NOMO-1 treated with DMSO at 0.1 percent for 48 hours (cell line): ENCODE results near the gene STK24.
A peak's percentile ranks its signal among the peaks of the same experiment; 100 is the strongest.

Source experiments
- DNase-seq: peaks from one replicate; lab custom pipeline; 2025; ENCODE audit not compliant: unreplicated experiment; lab: John Stamatoyannopoulos, UW

The STK24 gene

GRCh38 chr13:98556968-98557631 lies 19.8 kb downstream of the STK24 start:
- DNase-seq: no peak

GRCh38 chr13:98556142-98556816 lies 20.6 kb downstream of the STK24 start:
- no peak for DNase-seq

DNA sequence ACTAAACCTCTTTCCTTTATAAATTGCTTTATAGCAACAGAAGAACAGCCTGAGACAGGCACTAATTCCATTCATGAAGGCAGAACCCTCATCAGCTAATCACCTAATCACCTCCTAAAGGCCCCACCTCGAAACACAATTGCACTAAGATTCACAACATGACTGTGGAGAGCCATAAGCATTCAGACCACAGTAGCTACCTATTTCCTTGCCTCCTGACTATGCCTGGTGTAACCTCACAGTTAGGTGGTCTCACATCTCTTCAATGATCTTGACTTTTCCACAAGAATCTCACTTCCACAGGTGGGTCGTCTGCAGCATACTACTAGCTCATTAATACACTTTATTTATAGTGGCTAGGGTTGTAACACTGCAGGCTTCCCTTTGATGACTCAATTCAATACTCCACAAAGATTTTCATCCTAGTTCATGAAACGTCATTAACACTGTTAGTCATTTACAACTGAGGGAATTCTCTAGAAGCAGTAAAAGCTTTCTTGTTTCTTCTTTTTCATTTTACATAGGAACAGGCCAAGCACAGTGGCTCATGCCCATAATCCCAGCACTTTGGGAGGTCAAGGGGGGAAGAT lies 27.1 kb downstream of the STK24 start:
- DNase-seq: no peak

DNA sequence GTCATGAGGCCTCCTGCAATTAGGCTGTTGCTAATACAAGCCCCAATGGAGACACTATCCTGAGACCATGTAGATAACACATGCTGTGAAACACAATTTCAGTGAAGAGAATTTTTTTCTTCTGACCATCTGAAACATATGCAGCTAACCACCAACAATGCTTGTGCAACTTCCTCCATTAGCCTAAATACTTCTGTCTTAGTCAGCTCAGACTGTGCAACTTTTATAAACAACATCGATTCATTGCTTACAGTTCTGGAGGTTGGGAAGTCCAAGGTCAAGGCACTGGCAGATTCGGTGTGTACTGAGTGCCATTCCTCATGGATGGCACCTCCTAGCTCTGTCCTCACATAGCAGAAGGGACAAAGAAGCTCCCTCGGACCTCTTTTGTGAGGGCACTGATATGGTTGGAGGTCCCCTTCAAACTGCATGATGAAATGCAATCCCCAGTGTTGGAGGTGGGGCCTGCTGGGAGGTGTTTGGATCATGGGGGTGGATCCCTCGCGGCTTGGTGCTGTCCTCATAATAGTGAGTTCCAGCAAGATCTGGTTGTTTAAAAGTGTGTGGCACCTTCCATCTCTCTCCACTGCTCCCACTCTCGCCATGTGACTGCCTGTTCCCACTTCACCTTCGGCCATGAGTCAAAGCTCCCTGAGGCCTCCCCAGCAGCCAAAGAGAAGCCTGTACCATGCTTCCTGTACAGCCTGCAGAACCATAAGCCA lies 27.7 kb downstream of the STK24 start:
- peak; percentile 88 for DNase-seq

DNA sequence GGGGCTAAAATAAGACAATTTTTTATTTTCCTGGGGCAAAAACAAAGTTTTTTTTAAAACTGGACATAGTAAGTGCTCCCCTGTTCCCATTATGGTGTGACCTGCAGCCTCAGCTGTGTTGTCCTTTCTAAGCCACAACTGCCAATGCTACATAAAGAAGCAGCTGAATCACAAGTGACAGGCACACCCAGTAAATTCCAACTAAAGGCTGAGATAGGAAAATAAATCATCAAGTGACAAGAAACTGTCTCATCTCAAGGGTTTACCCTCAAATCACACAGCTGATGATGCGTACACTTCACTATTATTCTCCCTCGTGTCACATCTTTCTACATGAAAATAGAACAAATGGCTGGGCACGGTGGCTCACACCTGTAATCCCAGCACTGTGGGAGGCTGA lies 28.7 kb downstream of the STK24 start:
- DNase-seq: peak; percentile 20

GRCh38 chr13:98547455-98547854 lies 29.5 kb downstream of the STK24 start:
- no peak for DNase-seq

GRCh38 chr13:98546402-98546801 lies 30.5 kb downstream of the STK24 start:
- no peak for DNase-seq

DNA sequence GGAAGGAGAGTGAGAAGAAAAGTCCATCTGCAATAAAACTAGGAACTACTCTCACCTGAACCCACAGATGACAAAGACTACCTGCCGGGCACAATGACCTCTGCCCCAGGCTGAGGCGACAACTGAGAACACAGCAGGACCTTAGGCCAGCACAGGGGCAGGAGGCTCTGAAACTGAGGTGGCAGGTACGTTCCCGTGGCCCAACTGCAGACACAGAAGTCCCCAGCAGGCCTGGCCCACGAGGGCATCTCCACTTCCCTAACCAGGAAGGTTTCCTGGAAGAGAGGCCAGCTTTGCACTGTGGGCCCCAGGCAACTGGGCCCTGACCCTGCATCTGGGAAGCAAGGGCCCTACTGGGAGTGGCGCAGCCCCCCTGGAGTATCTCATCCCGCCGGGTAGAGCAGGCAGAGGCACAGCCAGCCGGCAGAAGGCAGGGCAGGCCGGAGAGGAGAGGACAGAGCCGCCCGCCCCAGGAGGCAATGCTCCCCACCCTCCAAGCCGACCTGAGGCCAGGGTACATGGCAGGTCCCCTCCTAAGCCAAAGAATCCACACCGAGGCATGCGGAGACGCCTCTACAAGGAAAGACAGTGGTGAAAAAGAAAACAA lies 32.7 kb downstream of the STK24 start:
- DNase-seq: no peak

DNA sequence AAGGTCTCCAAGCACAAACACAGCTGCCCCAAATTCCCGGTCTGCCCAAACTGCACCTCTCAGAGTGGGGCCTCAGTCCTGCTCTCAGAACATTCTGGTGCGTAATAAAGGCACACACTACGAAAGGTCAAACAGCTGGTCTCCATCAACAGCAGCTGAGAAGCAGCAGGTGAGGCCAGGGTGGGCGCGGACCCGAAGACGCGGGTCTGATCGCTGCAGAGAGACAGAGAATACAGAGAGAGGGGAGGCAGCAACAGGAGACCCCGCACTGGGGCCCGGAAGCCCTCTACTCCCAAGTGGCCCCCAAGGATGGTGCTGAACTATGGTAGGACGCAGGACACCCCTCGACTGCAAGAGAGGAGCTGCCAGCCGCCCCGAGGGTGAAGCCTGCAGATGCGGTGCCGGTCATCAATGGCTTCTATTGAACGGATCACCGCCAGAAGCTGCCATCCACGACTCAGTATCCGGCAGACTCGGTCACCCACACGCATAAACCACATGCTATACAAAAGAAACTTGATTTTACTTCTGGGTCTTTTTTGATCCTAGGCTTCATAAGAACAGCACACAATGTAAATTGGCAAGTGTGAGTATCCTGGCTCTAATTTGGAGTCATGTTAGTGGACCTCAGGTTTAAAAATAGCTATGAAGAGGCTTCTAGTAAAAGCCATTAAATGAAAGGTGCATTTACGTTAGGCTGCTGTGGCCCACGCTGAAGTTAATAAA lies 33.4 kb downstream of the STK24 start:
- DNase-seq: no peak

DNA sequence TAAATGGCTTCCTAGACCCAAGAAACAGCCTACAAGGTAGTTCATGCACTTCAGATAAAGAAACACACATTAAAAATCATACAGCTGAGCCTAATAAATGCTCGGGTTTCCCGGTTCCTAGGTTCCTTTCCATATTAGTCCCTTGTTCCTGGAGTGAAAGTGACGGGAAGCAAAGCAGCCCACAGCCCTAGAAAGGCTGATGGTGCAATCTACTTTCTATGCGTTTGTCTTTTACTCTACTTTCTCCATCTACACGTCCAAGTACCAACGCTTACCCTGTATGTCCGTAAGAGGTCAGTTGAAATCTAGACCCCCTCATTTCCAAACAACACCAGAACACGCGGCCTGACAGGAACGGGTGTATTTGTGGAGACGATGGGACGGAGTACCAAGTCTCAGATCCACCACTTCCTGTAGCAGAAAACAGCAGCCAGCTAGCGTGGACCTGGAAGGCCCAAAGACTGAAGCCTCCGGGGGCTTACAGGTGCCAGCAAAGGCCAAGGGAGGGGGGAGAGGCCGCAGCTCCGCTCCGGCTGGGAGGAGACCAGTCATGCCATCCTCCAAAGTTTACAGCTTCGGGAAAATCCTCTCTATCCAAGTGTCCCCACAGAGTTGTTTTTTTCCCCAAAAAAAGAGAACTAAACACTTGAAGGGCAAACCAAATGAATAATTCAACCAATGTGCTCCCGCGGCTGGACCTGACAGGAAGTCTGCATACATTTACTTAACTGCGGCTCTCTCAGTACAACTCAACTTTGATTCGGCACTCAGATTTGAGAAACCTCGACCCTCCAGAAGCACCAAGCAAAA lies 34.1 kb downstream of the STK24 start:
- peak; percentile 75 for DNase-seq

DNA sequence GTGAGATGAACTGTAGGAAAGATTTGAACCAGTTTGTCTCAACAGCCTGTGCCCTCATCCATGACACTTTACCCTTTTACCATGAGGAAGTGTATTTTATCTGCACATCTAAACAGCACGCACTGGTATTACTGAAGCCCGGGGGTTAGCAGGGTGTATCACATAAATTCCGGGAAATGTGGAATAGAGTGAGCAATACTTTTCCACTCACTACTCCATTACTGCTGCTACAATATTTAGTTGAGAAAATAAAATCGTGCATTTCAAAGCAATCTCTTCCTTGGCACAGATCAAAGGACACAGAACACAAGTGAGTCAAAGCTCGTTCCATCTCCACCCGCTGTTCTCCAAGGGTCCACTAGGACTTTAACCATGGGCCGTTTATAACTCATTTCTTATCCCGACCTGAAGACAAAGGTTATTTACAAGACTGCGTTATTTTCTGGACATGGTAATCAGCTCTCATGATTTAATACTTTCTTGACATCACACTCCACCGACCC lies 35.2 kb downstream of the STK24 start:
- DNase-seq: no peak

DNA sequence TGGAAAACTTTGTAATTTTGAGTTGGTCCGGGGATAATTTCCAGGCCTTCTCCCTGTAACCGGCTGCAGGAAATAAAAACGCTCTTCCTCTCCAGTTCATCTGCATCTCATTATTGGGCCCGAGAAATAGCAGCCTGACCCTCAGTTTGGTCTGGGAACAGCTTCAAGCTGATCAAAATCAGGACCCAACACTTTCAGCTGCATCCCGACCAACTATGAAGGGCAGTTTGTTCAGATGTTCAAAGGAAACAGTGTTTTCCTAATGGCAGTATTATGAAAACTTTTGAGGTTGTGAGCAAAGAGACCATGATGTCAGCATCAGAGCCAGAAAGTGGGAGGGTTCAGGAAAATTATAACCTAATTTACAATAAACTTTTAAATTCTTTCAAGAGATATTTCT lies 35.7 kb downstream of the STK24 start:
- DNase-seq: no peak

DNA sequence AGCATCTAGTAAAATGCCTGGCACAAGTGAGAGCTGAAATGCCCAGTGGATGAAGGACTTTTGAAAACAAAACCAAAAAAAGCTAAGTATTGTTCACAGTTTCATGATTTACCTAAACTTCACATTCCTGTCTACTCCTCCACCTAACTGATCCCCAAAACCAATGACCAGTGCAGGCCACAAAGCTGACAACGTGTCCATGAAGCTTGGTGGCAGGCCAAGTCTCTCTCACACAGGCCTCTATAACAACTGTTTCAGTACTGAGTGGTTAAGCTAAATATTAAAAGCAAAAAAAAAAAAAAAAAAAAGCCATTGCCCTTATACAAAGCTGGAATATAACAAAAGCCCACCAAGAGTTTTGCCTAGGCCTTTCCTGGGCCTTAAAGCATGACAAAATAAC lies 36.4 kb downstream of the STK24 start:
- no peak for DNase-seq

GRCh38 chr13:98539666-98540065 lies 37.2 kb downstream of the STK24 start:
- DNase-seq: no peak

GRCh38 chr13:98538876-98539275 lies 38.0 kb downstream of the STK24 start:
- no peak for DNase-seq

GRCh38 chr13:98537740-98538139 lies 39.2 kb downstream of the STK24 start:
- no peak for DNase-seq

DNA sequence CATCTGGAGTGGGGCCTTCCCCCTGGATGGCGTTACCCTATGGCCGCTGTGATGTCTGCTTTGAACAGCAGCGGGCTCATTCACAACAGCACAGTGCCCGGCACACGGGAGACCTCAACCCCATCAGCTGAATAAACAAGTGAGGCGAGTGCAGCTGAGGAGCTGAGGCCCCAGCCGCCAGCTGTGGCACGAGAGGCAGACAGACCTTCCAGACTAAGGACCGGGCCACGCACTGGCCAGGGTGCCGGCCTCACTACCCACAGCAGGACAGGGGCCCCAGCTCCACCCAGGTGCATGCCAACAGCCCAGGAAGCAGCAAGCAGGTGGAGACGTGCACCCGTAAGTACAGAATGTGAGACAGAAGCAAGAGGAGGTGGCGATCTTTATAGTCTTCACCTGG lies 39.6 kb downstream of the STK24 start:
- DNase-seq: no peak

DNA sequence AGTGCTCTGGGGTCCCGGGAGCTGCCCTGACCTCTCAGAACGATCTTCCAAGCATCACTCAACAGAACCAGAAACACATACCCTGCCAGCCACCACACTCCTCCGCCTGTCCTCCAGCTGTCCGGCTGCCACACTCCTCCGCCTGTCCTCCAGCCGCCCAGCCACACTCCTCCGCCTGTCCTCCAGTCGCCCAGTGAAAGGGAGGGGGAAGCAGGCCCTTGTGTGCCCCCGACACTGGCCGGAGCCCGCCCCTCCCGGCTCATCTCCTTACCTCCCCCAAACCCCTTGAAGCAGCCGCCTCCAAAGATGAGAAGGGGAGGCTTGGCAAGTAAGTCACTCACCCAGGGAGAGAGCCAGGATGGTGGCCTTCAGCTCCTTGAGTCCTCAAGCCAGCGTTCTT lies 40.2 kb downstream of the STK24 start:
- no peak for DNase-seq

DNA sequence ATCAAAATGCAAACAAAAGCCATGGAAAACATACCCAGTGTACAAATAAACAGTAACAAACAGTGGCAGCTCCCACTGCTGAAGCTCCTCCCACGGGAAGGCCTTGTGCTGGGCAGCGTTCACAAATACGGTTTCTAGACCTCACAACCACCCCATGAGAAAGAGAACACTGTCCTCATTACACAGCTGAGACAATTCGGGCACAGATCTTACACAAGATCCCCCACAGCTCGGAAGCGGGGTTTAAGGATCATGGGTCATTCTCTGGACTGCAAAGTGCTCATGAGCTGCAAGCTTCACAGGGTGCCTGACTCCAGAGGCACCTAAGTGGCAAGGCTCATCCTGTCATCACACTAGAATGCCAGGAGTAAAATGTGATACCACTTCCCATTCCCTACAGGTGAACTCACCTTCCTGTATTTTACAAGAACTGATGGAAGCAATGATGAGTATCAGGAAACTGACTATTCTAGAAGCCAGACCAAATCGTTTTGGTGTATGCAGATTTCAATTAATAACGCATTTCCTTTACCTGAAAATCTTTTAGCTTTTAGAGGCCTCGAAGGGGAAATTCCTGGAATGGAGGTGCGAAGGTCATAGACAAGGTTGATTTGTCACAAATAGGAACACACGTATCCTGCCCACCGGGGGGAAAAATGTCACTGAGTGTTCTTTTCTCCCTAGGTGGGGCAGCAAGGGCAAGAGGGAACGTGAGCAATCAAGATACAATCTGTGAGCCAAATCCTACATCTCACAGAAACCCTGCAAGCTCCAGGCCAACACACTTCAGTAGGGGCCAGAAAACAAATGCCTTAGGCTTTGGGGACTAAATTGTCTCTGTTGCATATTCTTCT lies 41.2 kb downstream of the STK24 start:
- DNase-seq: no peak
